H9 (cell line): ENCODE measurements around the gene ANKFY1. TPM values are rescaled to one million over a fixed set of nuclear protein-coding genes. Genes with fewer than 3 reads are reported as not detected.

Experiments used
- DNase-seq: peaks from one replicate; pipeline ENCODE4 v3.0.0-alpha.2; 2017
- H2AFZ ChIP-seq: one replicate; pipeline ENCODE4 v1.6.1; 2013; ENCODE audit warnings: mild to moderate bottlenecking, low read length, control low read depth, moderate library complexity
- H2AK5ac ChIP-seq: 2 replicates; pipeline ENCODE4 v1.6.1; 2013; ENCODE audit warnings: low read length, control low read depth, mixed read lengths; ENCODE audit not compliant: insufficient read length
- H2BK120ac ChIP-seq: one replicate; pipeline ENCODE4 v1.6.1; 2013; ENCODE audit warnings: low read depth, mild to moderate bottlenecking, low read length, control low read depth, inconsistent platforms; ENCODE audit not compliant: poor library complexity, severe bottlenecking
- H2BK12ac ChIP-seq: 2 replicates; pipeline ENCODE4 v1.6.1; 2013; ENCODE audit warnings: low read length, control low read depth, mixed read lengths, low read depth; ENCODE audit not compliant: insufficient read length
- H2BK15ac ChIP-seq: 2 replicates; pipeline ENCODE4 v1.6.1; 2013; ENCODE audit warnings: low read depth, low read length, control low read depth
- H2BK20ac ChIP-seq: one replicate; pipeline ENCODE4 v1.6.1; 2013; ENCODE audit warnings: low read depth, mild to moderate bottlenecking, low read length, control low read depth, inconsistent platforms; ENCODE audit not compliant: poor library complexity, severe bottlenecking
- H2BK5ac ChIP-seq: 2 replicates; pipeline ENCODE4 v1.6.1; 2013; ENCODE audit warnings: low read length, control low read depth, mixed read lengths; ENCODE audit not compliant: insufficient read length
- H3K14ac ChIP-seq: 2 replicates; pipeline ENCODE4 v1.6.1; 2013; ENCODE audit warnings: low read length, control low read depth; ENCODE audit not compliant: insufficient read depth
- H3K18ac ChIP-seq: 2 replicates; pipeline ENCODE4 v1.6.1; 2013; ENCODE audit warnings: low read depth, mild to moderate bottlenecking, mixed read lengths, low read length, control low read depth; ENCODE audit not compliant: insufficient read length
- H3K23ac ChIP-seq: 2 replicates; pipeline ENCODE4 v1.6.1; 2013; ENCODE audit warnings: low read length, control low read depth, mixed read lengths, low read depth; ENCODE audit not compliant: insufficient read length
- H3K23me2 ChIP-seq: 2 replicates; pipeline ENCODE4 v1.6.1; 2013; ENCODE audit warnings: low read depth, mild to moderate bottlenecking, mixed read lengths, low read length, control low read depth; ENCODE audit not compliant: insufficient read length, poor library complexity, severe bottlenecking
- H3K27ac ChIP-seq: 2 replicates; pipeline ENCODE4 v1.5.1; 2013; ENCODE audit warnings: low read length, control low read depth, mixed read lengths, low read depth; ENCODE audit not compliant: insufficient read length
- H3K27me3 ChIP-seq: 2 replicates; pipeline ENCODE4 v1.6.1; 2013; ENCODE audit warnings: low read length, control low read depth, inconsistent platforms; ENCODE audit not compliant: insufficient read depth
- H3K4ac ChIP-seq: 2 replicates; pipeline ENCODE4 v1.6.1; 2013; ENCODE audit warnings: low read depth, mild to moderate bottlenecking, control low read depth, inconsistent platforms, low read length, moderate library complexity
- H3K4me1 ChIP-seq: 2 replicates; pipeline ENCODE4 v1.6.1; 2013; ENCODE audit warnings: low read length, control low read depth, inconsistent platforms; ENCODE audit not compliant: insufficient read depth
- H3K4me2 ChIP-seq: 2 replicates; pipeline ENCODE4 v1.6.1; 2013; ENCODE audit warnings: low read length, control low read depth, mixed read lengths; ENCODE audit not compliant: insufficient read length, insufficient read depth
- H3K56ac ChIP-seq: 2 replicates; pipeline ENCODE4 v1.6.1; 2013; ENCODE audit warnings: low read depth, mild to moderate bottlenecking, mixed read lengths, low read length, control low read depth; ENCODE audit not compliant: insufficient read length
- H3K79me1 ChIP-seq: 2 replicates; pipeline ENCODE4 v1.6.1; 2013; ENCODE audit warnings: low read depth, mild to moderate bottlenecking, moderate library complexity, low read length, control low read depth, inconsistent platforms; ENCODE audit not compliant: insufficient read depth, poor library complexity, severe bottlenecking
- H3K79me2 ChIP-seq: 2 replicates; pipeline ENCODE4 v1.6.1; 2013; ENCODE audit warnings: low read length, control low read depth, inconsistent platforms; ENCODE audit not compliant: insufficient read depth
- H3K9ac ChIP-seq: 2 replicates; pipeline ENCODE4 v1.6.1; 2013; ENCODE audit warnings: low read length, control low read depth, mixed read lengths; ENCODE audit not compliant: insufficient read length; ENCODE audit errors: extremely low read depth
- H3K9me3 ChIP-seq: one replicate; pipeline ENCODE4 v1.6.1; 2013; ENCODE audit warnings: low read depth, low read length, inconsistent platforms; ENCODE audit not compliant: control insufficient read depth
- H3T11ph ChIP-seq: one replicate; pipeline ENCODE4 v1.6.1; 2013; ENCODE audit warnings: mild to moderate bottlenecking, low read length, control low read depth, inconsistent platforms
- H4K20me1 ChIP-seq: one replicate; pipeline ENCODE4 v1.6.1; 2013; ENCODE audit not compliant: control insufficient read depth, insufficient read length, insufficient read depth
- H4K5ac ChIP-seq: 2 replicates; pipeline ENCODE4 v1.6.1; 2013; ENCODE audit warnings: low read depth, mild to moderate bottlenecking, mixed read lengths, low read length, control low read depth; ENCODE audit not compliant: insufficient read length
- H4K8ac ChIP-seq: replicated peaks from 2 replicates; pipeline ENCODE4 v1.6.1; 2013; ENCODE audit warnings: low read length, control low read depth, mixed read lengths, low read depth; ENCODE audit not compliant: insufficient read length
- H4K91ac ChIP-seq: 2 replicates; pipeline ENCODE4 v1.6.1; 2013; ENCODE audit warnings: low read depth, mild to moderate bottlenecking, moderate library complexity, mixed read lengths, low read length, control low read depth; ENCODE audit not compliant: insufficient read length
- H3K27ac Mint-ChIP-seq, 3 experiments: 2 replicates in 2 of 3; 3 replicates in 1 of 3; pipeline ENCODE4 v1.8.0; 2020 to 2021; ENCODE audit warnings: mixed read lengths in 3 of 3, mild to moderate bottlenecking in 1 of 3, moderate library complexity in 1 of 3
- H3K27me3 Mint-ChIP-seq: 2 replicates; pipeline ENCODE4 v1.8.0; 2021; ENCODE audit warnings: low read depth, mild to moderate bottlenecking, moderate library complexity, mixed read lengths
- H3K36me3 Mint-ChIP-seq, 3 experiments: 2 replicates in 2 of 3; 3 replicates in 1 of 3; pipeline ENCODE4 v1.8.0; 2020 to 2021; ENCODE audit warnings: low read depth in 3 of 3, mixed read lengths in 3 of 3; ENCODE audit not compliant: insufficient read depth in 1 of 3
- H3K4me1 Mint-ChIP-seq, 2 experiments: 2 replicates each; pipeline ENCODE4 v1.8.0; 2020; ENCODE audit warnings: mixed read lengths in 2 of 2
- H3K4me3 Mint-ChIP-seq, 2 experiments: 2 replicates in 1 of 2; 3 replicates in 1 of 2; pipeline ENCODE4 v1.8.0; 2020 to 2021; ENCODE audit warnings: mild to moderate bottlenecking in 2 of 2, mixed read lengths in 2 of 2, moderate library complexity in 1 of 2
- H3K9me3 Mint-ChIP-seq, 2 experiments: 2 replicates in 1 of 2; 3 replicates in 1 of 2; pipeline ENCODE4 v1.8.0; 2020; ENCODE audit warnings: mild to moderate bottlenecking in 2 of 2, mixed read lengths in 2 of 2, moderate library complexity in 1 of 2
- whole genome bisulfite sequencing: extraction: QIAGEN DNeasy Blood & Tissue Kit; methylation state at CpG from one replicate; pipeline ENCODE4 v1.1.7; 2013; ENCODE audit warnings: missing lambda C conversion rate, low lambda C conversion rate, mixed read lengths; ENCODE audit not compliant: insufficient read length; ENCODE audit errors: extremely low coverage; 5-methylcytosine and 5-hydroxymethylcytosine counted together
- total RNA-seq: library from RNA; stranded (reverse); gene quantifications from 2 replicates; pipeline ENCODE4 v1.2.1, GENCODE V29; 2021
- TF ChIP-seq, protein P1 (sequence below): fragments of 200-600 bp; sonication (generic); conservative IDR thresholded peaks from 3 replicates; pipeline ENCODE4 v1.8.0; 2021; ENCODE audit warnings: antibody characterized with exemption, mild to moderate bottlenecking

Gene ANKFY1
- total RNA-seq, 1 experiment from 2014 or later = 51.9 TPM

DNA sequence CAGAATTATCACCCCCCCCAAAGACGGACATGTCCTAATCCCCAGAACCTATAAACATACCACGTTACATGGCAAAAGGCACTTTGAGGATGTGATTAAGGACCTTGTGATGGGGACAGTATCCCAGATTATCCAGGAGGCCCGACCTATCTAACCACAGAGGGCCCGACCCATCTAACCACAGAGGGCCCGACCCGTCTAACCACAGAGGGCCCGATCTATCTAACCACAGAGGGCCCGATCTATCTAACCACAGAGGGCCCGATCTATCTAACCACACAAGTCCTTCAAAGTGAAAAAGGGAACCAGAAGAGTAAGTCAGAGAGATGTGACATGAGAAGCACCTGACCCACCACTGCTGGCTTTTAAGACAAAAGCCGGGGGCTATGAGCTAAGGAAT lies 56.8 kb downstream of the ANKFY1 start:
- no peaks in the 10 kb centered on the region for H3K4me1 Mint-ChIP-seq
- Histone ChIP-seq H3T11ph (no peak overlapping the region), H2BK20ac (no peak overlapping the region), H3K27ac (no peak overlapping the region), H2BK5ac (no peak overlapping the region), H3K79me2 (no peaks in the 10 kb centered on the region), H3K4me1 (no peaks in the 10 kb centered on the region), H2BK12ac (no peak overlapping the region), H3K14ac (no peak overlapping the region), H3K4ac (no peak overlapping the region), H2AK5ac (no peak overlapping the region), H3K79me1 (no peaks in the 10 kb centered on the region), H3K56ac (no peak overlapping the region), H4K91ac (no peak overlapping the region), H2BK15ac (no peak overlapping the region), H2AFZ (no peak overlapping the region), H3K23ac (no peak overlapping the region), H3K4me2 (no peak overlapping the region), H3K23me2 (no peaks in the 10 kb centered on the region), H3K9ac (no peak overlapping the region), H4K5ac (no peak overlapping the region), H2BK120ac (no peak overlapping the region), H3K9me3 (no peaks in the 10 kb centered on the region), H4K20me1 (no peaks in the 10 kb centered on the region), H3K18ac (no peak overlapping the region), H3K27me3 (no peaks in the 10 kb centered on the region), H4K8ac (no peak overlapping the region)
- peak; percentile 9 for DNase-seq
- no peaks in the 10 kb centered on the region for H3K27me3 Mint-ChIP-seq
- no CpG with 5 or more reads among the region's 10 CpGs for WGBS
- H3K4me3 Mint-ChIP-seq = no peak overlapping the region
- no peaks in the 10 kb centered on the region for H3K9me3 Mint-ChIP-seq
- H3K36me3 Mint-ChIP-seq = peaks cover 30 to 68% (median 64%) of the 10 kb centered on the region in 3 experiments
- TF ChIP-seq, protein P1, sequence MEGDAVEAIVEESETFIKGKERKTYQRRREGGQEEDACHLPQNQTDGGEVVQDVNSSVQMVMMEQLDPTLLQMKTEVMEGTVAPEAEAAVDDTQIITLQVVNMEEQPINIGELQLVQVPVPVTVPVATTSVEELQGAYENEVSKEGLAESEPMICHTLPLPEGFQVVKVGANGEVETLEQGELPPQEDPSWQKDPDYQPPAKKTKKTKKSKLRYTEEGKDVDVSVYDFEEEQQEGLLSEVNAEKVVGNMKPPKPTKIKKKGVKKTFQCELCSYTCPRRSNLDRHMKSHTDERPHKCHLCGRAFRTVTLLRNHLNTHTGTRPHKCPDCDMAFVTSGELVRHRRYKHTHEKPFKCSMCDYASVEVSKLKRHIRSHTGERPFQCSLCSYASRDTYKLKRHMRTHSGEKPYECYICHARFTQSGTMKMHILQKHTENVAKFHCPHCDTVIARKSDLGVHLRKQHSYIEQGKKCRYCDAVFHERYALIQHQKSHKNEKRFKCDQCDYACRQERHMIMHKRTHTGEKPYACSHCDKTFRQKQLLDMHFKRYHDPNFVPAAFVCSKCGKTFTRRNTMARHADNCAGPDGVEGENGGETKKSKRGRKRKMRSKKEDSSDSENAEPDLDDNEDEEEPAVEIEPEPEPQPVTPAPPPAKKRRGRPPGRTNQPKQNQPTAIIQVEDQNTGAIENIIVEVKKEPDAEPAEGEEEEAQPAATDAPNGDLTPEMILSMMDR = no peak
- no peak overlapping the region; a peak in 1 of 7 replicates for H3K27ac Mint-ChIP-seq
